Keratinocyte (primary cell): Measurements from ENCODE around the gene ROR1.

Experiments
- CTCF ChIP-seq, 3 experiments: IDR thresholded peaks in 1 of 3; conservative IDR thresholded peaks in 1 of 3; optimal IDR thresholded peaks in 1 of 3; 2 replicates in 2 of 3; 3 replicates in 1 of 3; pipeline versions ENCODE3 to v1.5.1; 2011; ENCODE audit warnings: low read length in 3 of 3, mild to moderate bottlenecking in 3 of 3, moderate library complexity in 2 of 3, control low read depth in 1 of 3, inconsistent platforms in 1 of 3; ENCODE audit not compliant: insufficient read depth in 2 of 3; ENCODE audit errors: extremely low read depth in 1 of 3
- EZH2 ChIP-seq: IDR thresholded peaks from one replicate; pipeline ENCODE4 v1.6.1; 2012; ENCODE audit warnings: inconsistent platforms, mild to moderate bottlenecking, low read length, moderate library complexity

DNA sequence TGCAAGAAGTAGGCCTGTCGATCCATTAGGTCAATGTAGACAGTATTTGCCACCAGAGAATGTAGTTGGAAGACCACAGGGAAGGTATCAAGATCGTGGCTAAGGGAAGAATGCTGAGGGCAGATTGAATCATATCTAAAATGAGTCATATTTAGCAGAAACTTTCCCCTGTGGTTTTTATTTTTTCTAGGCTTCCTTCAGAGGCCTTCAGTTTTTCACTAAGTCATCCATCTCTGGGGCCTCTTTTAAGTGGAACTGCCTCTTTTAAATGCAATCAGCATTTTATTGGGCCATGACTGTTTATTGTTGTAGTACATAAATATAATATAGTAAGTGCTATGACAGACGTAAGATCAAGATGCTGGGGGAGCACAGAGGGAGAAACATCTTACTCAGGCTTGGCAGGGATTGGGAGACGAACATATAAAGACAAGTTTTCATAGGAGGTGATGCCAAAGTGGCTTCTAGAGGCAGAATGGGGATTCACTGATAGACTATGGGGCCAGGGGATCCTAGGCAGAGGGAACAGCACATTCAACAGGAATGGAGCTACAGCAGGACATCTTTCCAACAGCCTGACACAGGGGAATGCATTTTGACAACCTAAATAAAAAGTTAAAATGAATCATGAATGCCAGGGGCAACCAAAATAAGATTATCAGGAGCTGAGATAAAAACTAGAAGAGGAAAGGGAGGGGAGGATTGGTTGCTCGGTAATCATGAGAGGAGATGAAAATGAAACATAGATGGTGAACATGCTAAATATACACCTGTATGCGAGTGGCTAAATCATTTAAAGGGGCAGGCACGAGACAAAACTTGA, 449.7 kb downstream of the ROR1 start:
- no peak for TF ChIP-seq CTCF (optimal IDR thresholded peaks at IDR 0.05 in 1 of 3, IDR thresholded peaks at IDR 0.05 in 1 of 3, conservative IDR thresholded peaks at IDR 0.05 in 1 of 3; ENCODE audit: extremely low read depth in 1 of 3, insufficient read depth in 2 of 3, low read length in 3 of 3)
- TF ChIP-seq EZH2 = no peak
